ENCODE data around the gene LMNA. TPM values are rescaled to one million over a fixed set of nuclear protein-coding genes. Genes with fewer than 3 reads are reported as not detected.

LMNA gene
- total and polyA plus RNA-seq, 2 experiments from 2014 or later, result 208 to 345 TPM

DNA sequence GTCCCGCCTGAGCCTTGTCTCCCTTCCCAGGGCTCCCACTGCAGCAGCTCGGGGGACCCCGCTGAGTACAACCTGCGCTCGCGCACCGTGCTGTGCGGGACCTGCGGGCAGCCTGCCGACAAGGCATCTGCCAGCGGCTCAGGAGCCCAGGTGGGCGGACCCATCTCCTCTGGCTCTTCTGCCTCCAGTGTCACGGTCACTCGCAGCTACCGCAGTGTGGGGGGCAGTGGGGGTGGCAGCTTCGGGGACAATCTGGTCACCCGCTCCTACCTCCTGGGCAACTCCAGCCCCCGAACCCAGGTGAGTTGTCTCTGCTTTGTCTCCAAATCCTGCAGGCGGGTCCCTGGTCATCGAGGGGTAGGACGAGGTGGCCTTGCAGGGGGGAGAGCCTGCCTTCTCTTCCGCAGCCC is 24.0 kb downstream of the LMNA start:
- DNase-seq (ENCODE audit: low spot score), result no peak
- no peak overlapping the region for H3K27ac ChIP-seq
- H3K79me2 ChIP-seq, result no peaks in the 10 kb centered on the region
- H3K4me2 ChIP-seq, result no peak overlapping the region
- H4K20me1 ChIP-seq (ENCODE audit: insufficient read depth, poor library complexity, severe bottlenecking), result no peaks in the 10 kb centered on the region
- H3K9me3 ChIP-seq (ENCODE audit: low read depth), result no peaks in the 10 kb centered on the region
- H3K4me1 ChIP-seq (ENCODE audit: insufficient read depth), result no peaks in the 10 kb centered on the region
- H2AFZ ChIP-seq, result no peak overlapping the region
- H3K27me3 ChIP-seq, result no peaks in the 10 kb centered on the region
- H3K9me2 ChIP-seq (replicated peaks; ENCODE audit: insufficient read depth), result no peaks in the 10 kb centered on the region
- H3K36me3 ChIP-seq (replicated peaks; ENCODE audit: insufficient read depth, low read depth), result no peaks in the 10 kb centered on the region
- TF ChIP-seq EZH2 (IDR thresholded peaks at IDR 0.05; ENCODE audit: borderline replicate concordance) (no peak), EZH2phosphoT487 (IDR thresholded peaks at IDR 0.05; ENCODE audit: low read depth, severe bottlenecking, unreplicated experiment) (no peak)
- TF ChIP-seq, protein P1, sequence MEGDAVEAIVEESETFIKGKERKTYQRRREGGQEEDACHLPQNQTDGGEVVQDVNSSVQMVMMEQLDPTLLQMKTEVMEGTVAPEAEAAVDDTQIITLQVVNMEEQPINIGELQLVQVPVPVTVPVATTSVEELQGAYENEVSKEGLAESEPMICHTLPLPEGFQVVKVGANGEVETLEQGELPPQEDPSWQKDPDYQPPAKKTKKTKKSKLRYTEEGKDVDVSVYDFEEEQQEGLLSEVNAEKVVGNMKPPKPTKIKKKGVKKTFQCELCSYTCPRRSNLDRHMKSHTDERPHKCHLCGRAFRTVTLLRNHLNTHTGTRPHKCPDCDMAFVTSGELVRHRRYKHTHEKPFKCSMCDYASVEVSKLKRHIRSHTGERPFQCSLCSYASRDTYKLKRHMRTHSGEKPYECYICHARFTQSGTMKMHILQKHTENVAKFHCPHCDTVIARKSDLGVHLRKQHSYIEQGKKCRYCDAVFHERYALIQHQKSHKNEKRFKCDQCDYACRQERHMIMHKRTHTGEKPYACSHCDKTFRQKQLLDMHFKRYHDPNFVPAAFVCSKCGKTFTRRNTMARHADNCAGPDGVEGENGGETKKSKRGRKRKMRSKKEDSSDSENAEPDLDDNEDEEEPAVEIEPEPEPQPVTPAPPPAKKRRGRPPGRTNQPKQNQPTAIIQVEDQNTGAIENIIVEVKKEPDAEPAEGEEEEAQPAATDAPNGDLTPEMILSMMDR (IDR thresholded peaks at IDR 0.05; ENCODE audit: poor library complexity), result no peak
- WGBS (ENCODE audit: low lambda C conversion rate, missing lambda C conversion rate), result 96% methylated on average over 22 of the region's 22 CpGs
- H3K4me3 ChIP-seq, result no peak overlapping the region

DNA sequence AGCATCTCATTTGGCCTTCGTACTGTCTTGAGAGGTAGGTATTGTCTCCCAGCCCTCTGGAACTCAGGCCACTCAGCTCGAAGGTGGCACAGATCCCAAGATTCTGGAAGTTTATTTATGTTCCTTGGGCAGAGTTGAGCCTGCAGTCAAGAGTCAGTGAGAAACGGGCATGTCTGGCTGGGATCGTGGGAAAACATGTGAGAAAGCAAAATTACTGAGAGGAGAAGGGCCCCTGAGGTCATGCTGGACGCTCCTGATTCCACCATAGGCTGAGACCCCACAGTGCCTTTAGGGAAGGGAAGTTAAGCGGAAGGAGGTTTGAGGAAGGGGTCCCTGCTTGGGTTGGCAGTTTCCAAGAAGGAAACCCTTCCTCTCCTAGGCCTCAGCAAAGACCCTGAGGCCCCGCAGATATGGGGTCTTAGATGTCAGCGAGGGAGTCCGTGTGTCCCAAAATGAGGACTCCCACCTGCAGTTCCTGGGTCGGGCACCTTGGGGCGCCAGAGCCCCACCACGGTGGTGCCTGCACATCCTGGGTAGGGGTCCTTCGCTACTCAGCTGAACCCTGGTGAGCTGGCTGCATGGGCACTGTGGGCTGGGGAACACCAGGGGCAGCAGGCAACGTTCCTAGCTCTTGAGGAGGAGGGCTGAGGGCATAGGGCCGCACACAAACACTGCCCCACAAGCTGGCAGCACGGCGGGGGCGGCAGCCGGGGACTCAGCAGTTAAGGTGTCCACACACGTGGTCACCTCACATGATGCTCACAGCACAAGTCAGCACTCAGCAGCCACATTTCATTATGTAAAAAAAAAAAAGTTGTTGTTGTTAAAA is 26.6 kb downstream of the LMNA start:
- TF ChIP-seq EZH2phosphoT487 (IDR thresholded peaks at IDR 0.05; ENCODE audit: low read depth, severe bottlenecking, unreplicated experiment), result no peak
- TF ChIP-seq, protein P1 (IDR thresholded peaks at IDR 0.05; ENCODE audit: poor library complexity), result peak; percentile 47
- H3K9me2 ChIP-seq (replicated peaks; ENCODE audit: insufficient read depth), result no peaks in the 10 kb centered on the region
- H3K27me3 ChIP-seq, result no peaks in the 10 kb centered on the region
- H3K27ac ChIP-seq, result no peak overlapping the region
- no peak overlapping the region for H3K4me3 ChIP-seq
- no peak overlapping the region for H2AFZ ChIP-seq
- H3K36me3 ChIP-seq (replicated peaks; ENCODE audit: insufficient read depth, low read depth), result no peaks in the 10 kb centered on the region
- no peaks in the 10 kb centered on the region for H3K4me1 ChIP-seq (ENCODE audit: insufficient read depth)
- H3K79me2 ChIP-seq, result no peaks in the 10 kb centered on the region
- WGBS (ENCODE audit: low lambda C conversion rate, missing lambda C conversion rate), result 68% methylated on average over 20 of the region's 20 CpGs
- no peak overlapping the region for H3K4me2 ChIP-seq
- H4K20me1 ChIP-seq (ENCODE audit: insufficient read depth, poor library complexity, severe bottlenecking), result no peaks in the 10 kb centered on the region
- DNase-seq (ENCODE audit: low spot score), result no peak
- no peaks in the 10 kb centered on the region for H3K9me3 ChIP-seq (ENCODE audit: low read depth)

DNA sequence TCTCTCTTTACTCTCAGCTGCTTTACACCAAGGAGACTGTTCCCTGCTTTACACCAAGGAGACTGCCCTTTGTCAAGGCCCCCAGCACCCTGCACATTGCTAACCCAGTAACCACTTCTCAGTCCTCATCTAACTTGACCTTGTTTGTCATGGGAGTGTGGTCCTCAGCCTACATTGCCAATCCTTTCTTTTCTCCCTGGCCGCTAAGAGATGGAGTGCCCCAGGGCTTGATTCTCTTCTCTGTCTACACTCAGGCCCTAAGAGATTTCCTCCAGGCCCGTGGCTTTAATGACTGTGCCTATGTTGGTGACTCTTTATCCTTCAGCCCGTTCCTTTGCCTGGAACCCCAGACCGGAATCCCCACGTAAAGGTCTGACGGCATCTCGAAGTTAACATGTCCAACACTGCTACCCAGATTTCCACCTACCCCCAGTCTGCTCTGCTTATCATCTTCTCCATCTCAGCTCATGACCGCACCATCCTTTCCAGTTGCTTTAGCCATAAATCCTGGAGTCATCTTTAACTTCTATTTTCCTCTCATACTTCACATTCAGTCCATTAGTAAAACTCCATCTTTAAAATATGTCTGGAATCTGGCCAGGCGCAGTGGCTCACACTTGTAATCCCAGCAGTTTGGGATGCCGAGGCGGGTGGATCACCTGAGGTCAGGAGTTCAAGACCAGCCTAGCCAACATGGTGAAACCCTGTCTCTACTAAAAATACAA is 29.4 kb downstream of the LMNA start:
- 60% methylated on average over 11 of the region's 11 CpGs for WGBS (ENCODE audit: low lambda C conversion rate, missing lambda C conversion rate)
- Histone ChIP-seq H3K4me1 (ENCODE audit: insufficient read depth) (peaks cover 13% of the 10 kb centered on the region), H4K20me1 (ENCODE audit: insufficient read depth, poor library complexity, severe bottlenecking) (no peaks in the 10 kb centered on the region), H3K4me3 (no peak overlapping the region), H3K27me3 (no peaks in the 10 kb centered on the region), H3K79me2 (no peaks in the 10 kb centered on the region), H2AFZ (no peak overlapping the region), H3K27ac (peak overlapping the region; percentile 30), H3K9me2 (replicated peaks; ENCODE audit: insufficient read depth) (no peaks in the 10 kb centered on the region), H3K36me3 (replicated peaks; ENCODE audit: insufficient read depth, low read depth) (no peaks in the 10 kb centered on the region), H3K4me2 (no peak overlapping the region), H3K9me3 (ENCODE audit: low read depth) (no peaks in the 10 kb centered on the region)
- TF ChIP-seq, protein P1 (IDR thresholded peaks at IDR 0.05; ENCODE audit: poor library complexity), result no peak
- TF ChIP-seq EZH2phosphoT487 (IDR thresholded peaks at IDR 0.05; ENCODE audit: low read depth, severe bottlenecking, unreplicated experiment) (no peak), EZH2 (IDR thresholded peaks at IDR 0.05; ENCODE audit: borderline replicate concordance) (no peak)
- DNase-seq (ENCODE audit: low spot score), result no peak

Data from hepatocyte (in vitro differentiated cells).